H1 (cell line): ENCODE results near the gene BRINP3. TPM values are rescaled to one million over a fixed set of nuclear protein-coding genes. Genes with fewer than 3 reads are reported as not detected.

Source experiments
- CTCF ChIA-PET: fragments of 300-600 bp; sonication (Branson Sonifier 250); formaldehyde crosslinking; loops from one replicate; lab custom pipeline; 2021; ENCODE audit not compliant: partially characterized antibody; lab: Charles Lee
- POLR2A ChIA-PET: fragments of 300-600 bp; sonication (Branson Sonifier 250); formaldehyde crosslinking; loops from one replicate; lab custom pipeline; 2021; ENCODE audit warnings: inconsistent platforms; ENCODE audit not compliant: partially characterized antibody; lab: Charles Lee
- DNase-seq, 2 experiments: peaks; one replicate each; pipeline versions ENCODE4 v3.0.0 to v3.0.0-alpha.2; 2010 to 2022; ENCODE audit warnings: low spot score in 2 of 2, low read depth in 1 of 2, mixed read lengths in 1 of 2
- FAIRE-seq: peaks from 2 replicates; lab custom pipeline; 2011; peaks lifted over from hg19 to GRCh38; lab: Jason Lieb, UNC
- H2AFZ ChIP-seq: 2 replicates; pipeline ENCODE4 v1.8.1; 2012; ENCODE audit warnings: low read length, inconsistent platforms
- H2AK5ac ChIP-seq: 2 replicates; pipeline ENCODE4 v1.6.1; 2013; ENCODE audit warnings: low read depth, low read length
- H2BK120ac ChIP-seq: replicated peaks from 2 replicates; pipeline ENCODE3; 2013; ENCODE audit warnings: low read depth, low read length, inconsistent platforms
- H2BK12ac ChIP-seq: 2 replicates; pipeline ENCODE4 v1.6.1; 2013; ENCODE audit warnings: low read depth, low read length
- H2BK15ac ChIP-seq: 2 replicates; pipeline ENCODE4 v1.6.1; 2013; ENCODE audit warnings: low read length
- H2BK20ac ChIP-seq: 2 replicates; pipeline ENCODE4 v1.6.1; 2013; ENCODE audit warnings: low read length
- H2BK5ac ChIP-seq: 2 replicates; pipeline ENCODE4 v1.6.1; 2013; ENCODE audit warnings: low read depth, low read length
- H3K14ac ChIP-seq: 2 replicates; pipeline ENCODE4 v1.6.1; 2013; ENCODE audit warnings: inconsistent platforms; ENCODE audit not compliant: insufficient read length
- H3K18ac ChIP-seq: 2 replicates; pipeline ENCODE4 v1.6.1; 2013; ENCODE audit warnings: low read length; ENCODE audit errors: extremely low read depth
- H3K23ac ChIP-seq: 2 replicates; pipeline ENCODE4 v1.6.1; 2013; ENCODE audit warnings: inconsistent platforms; ENCODE audit not compliant: insufficient read length
- H3K23me2 ChIP-seq: 2 replicates; pipeline ENCODE4 v1.6.1; 2013; ENCODE audit warnings: low read depth, low read length
- H3K27ac ChIP-seq: 2 replicates; pipeline ENCODE4 v1.6.1; 2011; ENCODE audit warnings: low read depth, low read length, inconsistent platforms
- H3K27me3 ChIP-seq, 4 experiments: replicated peaks in 1 of 4; 1 replicate in 1 of 4; 2 replicates in 3 of 4; pipeline versions ENCODE4 v1.6.1 to v1.8.1; 2011 to 2013; ENCODE audit warnings: low read length in 3 of 4, mild to moderate bottlenecking in 3 of 4, inconsistent platforms in 2 of 4, mixed read lengths in 2 of 4, moderate library complexity in 1 of 4; ENCODE audit not compliant: control insufficient read depth in 3 of 4, insufficient read depth in 3 of 4; ENCODE audit errors: extremely low read depth in 1 of 4
- H3K36me3 ChIP-seq, 4 experiments: 2 replicates each; pipeline versions ENCODE4 v1.6.1 to v1.8.1; 2011 to 2013; ENCODE audit warnings: mild to moderate bottlenecking in 4 of 4, low read length in 3 of 4, moderate library complexity in 2 of 4, control low read depth in 1 of 4, inconsistent platforms in 1 of 4; ENCODE audit not compliant: insufficient read depth in 4 of 4, control insufficient read depth in 2 of 4
- H3K4ac ChIP-seq: replicated peaks from 2 replicates; pipeline ENCODE3; 2013; ENCODE audit warnings: low read length, low read depth, mixed read lengths, inconsistent platforms; ENCODE audit not compliant: insufficient read length
- H3K4me1 ChIP-seq, 4 experiments: replicated peaks in 1 of 4; 1 replicate in 1 of 4; 2 replicates in 3 of 4; pipeline versions ENCODE4 v1.6.1 to v1.8.1; 2011 to 2013; ENCODE audit warnings: low read length in 3 of 4, inconsistent platforms in 2 of 4, mixed read lengths in 1 of 4; ENCODE audit not compliant: insufficient read depth in 4 of 4, control insufficient read depth in 3 of 4
- H3K4me2 ChIP-seq, 2 experiments: 2 replicates each; pipeline versions ENCODE4 v1.6.1 to v1.8.1; 2011 to 2013; ENCODE audit warnings: low read depth in 2 of 2, low read length in 2 of 2, control low read depth in 1 of 2, inconsistent platforms in 1 of 2, mild to moderate bottlenecking in 1 of 2; ENCODE audit not compliant: insufficient read depth in 1 of 2
- H3K4me3 ChIP-seq, 4 experiments: fragments of 200-600, 300-600 bp in 1 of 4; sonication (generic), shearing (Covaris generic), sonication (Bioruptor Twin) in 1 of 4; 2 replicates each; pipeline versions ENCODE4 v1.5.1 to v1.8.1; 2011 to 2016; ENCODE audit warnings: low read length in 4 of 4, low read depth in 3 of 4, control low read depth in 2 of 4, inconsistent platforms in 2 of 4, mild to moderate bottlenecking in 2 of 4, mixed read lengths in 1 of 4, moderate library complexity in 1 of 4; ENCODE audit not compliant: insufficient read depth in 2 of 4; ENCODE audit errors: extremely low read depth in 1 of 4
- H3K56ac ChIP-seq: replicated peaks from 2 replicates; pipeline ENCODE3; 2013; ENCODE audit warnings: low read depth, mild to moderate bottlenecking, mixed read lengths, low read length, inconsistent platforms; ENCODE audit not compliant: insufficient read length
- H3K79me1 ChIP-seq: 2 replicates; pipeline ENCODE4 v1.6.1; 2013; ENCODE audit warnings: low read depth, low read length, control low read depth
- H3K79me2 ChIP-seq, 2 experiments: 2 replicates each; pipeline versions ENCODE4 v1.6.1 to v1.8.1; 2012 to 2013; ENCODE audit warnings: low read length in 2 of 2, mild to moderate bottlenecking in 2 of 2, inconsistent platforms in 1 of 2; ENCODE audit not compliant: insufficient read depth in 2 of 2, control insufficient read depth in 1 of 2
- H3K9ac ChIP-seq, 4 experiments: replicated peaks in 1 of 4; 1 replicate in 1 of 4; 2 replicates in 3 of 4; pipeline versions ENCODE4 v1.6.1 to v1.8.1; 2011 to 2013; ENCODE audit warnings: low read depth in 3 of 4, low read length in 3 of 4, control low read depth in 2 of 4, mild to moderate bottlenecking in 2 of 4, moderate library complexity in 2 of 4, inconsistent platforms in 1 of 4; ENCODE audit errors: extremely low read depth in 1 of 4
- H3K9me3 ChIP-seq, 2 experiments: 2 replicates each; pipeline versions ENCODE4 v1.6.1 to v1.8.1; 2012 to 2013; ENCODE audit warnings: mild to moderate bottlenecking in 2 of 2, moderate library complexity in 2 of 2, control low read depth in 1 of 2, inconsistent platforms in 1 of 2, low read depth in 1 of 2, low read length in 1 of 2, mixed read lengths in 1 of 2; ENCODE audit not compliant: insufficient read depth in 2 of 2
- H4K20me1 ChIP-seq, 2 experiments: replicated peaks in 1 of 2; 2 replicates each; pipeline versions ENCODE3 to v1.8.1; 2011 to 2013; ENCODE audit warnings: inconsistent platforms in 2 of 2, low read length in 2 of 2, mild to moderate bottlenecking in 1 of 2; ENCODE audit not compliant: insufficient read depth in 2 of 2, control insufficient read depth in 1 of 2
- H4K5ac ChIP-seq: 2 replicates; pipeline ENCODE4 v1.6.1; 2013; ENCODE audit warnings: low read length, low read depth, mixed read lengths, inconsistent platforms; ENCODE audit not compliant: insufficient read length
- H4K8ac ChIP-seq: 2 replicates; pipeline ENCODE4 v1.8.0; 2013; ENCODE audit warnings: mild to moderate bottlenecking, moderate library complexity, low read length, inconsistent platforms; ENCODE audit not compliant: insufficient read depth; ENCODE audit errors: extremely low read depth
- H4K91ac ChIP-seq: replicated peaks from 2 replicates; pipeline ENCODE3; 2013; ENCODE audit warnings: low read length, mixed read lengths, inconsistent platforms; ENCODE audit not compliant: insufficient read length
- ASH2L ChIP-seq: fragments of 200-600, 300-600 bp; sonication (generic); IDR thresholded peaks from one replicate; pipeline ENCODE4 v1.7.1; 2017; ENCODE audit warnings: low read length
- BRCA1 ChIP-seq: IDR thresholded peaks from 2 replicates; pipeline ENCODE4 v1.6.1; 2012; ENCODE audit warnings: low read depth, low read length, improper control_type of control experiment
- CBX8 ChIP-seq: fragments of 300-800, 300-1000 bp; sonication (generic); IDR thresholded peaks from 2 replicates; pipeline ENCODE4 v1.7.1; 2016; ENCODE audit warnings: low read depth, low read length, borderline replicate concordance
- CHD2 ChIP-seq: IDR thresholded peaks from 2 replicates; pipeline ENCODE4 v1.6.1; 2012; ENCODE audit warnings: low read length, improper control_type of control experiment
- NRF1 ChIP-seq: IDR thresholded peaks from 2 replicates; pipeline ENCODE4 v1.6.1; 2011; ENCODE audit warnings: mild to moderate bottlenecking, low read depth, low read length, improper control_type of control experiment
- POLR2AphosphoS5 ChIP-seq: IDR thresholded peaks from 2 replicates; pipeline ENCODE4 v1.6.1; 2011; ENCODE audit warnings: low read depth, low read length
- POU5F1 ChIP-seq: IDR thresholded peaks from 2 replicates; pipeline ENCODE4 v1.6.1; 2011; ENCODE audit warnings: low read depth, mild to moderate bottlenecking, low read length, moderate library complexity
- RNF2 ChIP-seq: fragments of 200-900, 300-1000 bp; sonication (generic); IDR thresholded peaks from 2 replicates; pipeline ENCODE4 v1.7.1; 2016; ENCODE audit warnings: borderline replicate concordance, low read depth, mild to moderate bottlenecking, antibody characterized with exemption, low read length; ENCODE audit not compliant: poor library complexity, severe bottlenecking; ENCODE audit errors: missing control alignments
- SIX5 ChIP-seq: IDR thresholded peaks from 2 replicates; pipeline ENCODE4 v1.6.1; 2011; ENCODE audit warnings: mild to moderate bottlenecking, low read depth, low read length
- SP1 ChIP-seq: IDR thresholded peaks from 2 replicates; pipeline ENCODE4 v1.6.1; 2011; ENCODE audit warnings: low read depth, low read length
- SUZ12 ChIP-seq: fragments of 200-600 bp; sonication (generic); IDR thresholded peaks from 2 replicates; pipeline ENCODE4 v1.6.1; 2012; ENCODE audit warnings: mild to moderate bottlenecking, inconsistent platforms, low read length, moderate library complexity, mixed read lengths
- TCF12 ChIP-seq: IDR thresholded peaks from 2 replicates; pipeline ENCODE4 v1.6.1; 2011; ENCODE audit warnings: low read depth, mild to moderate bottlenecking, low read length
- TEAD4 ChIP-seq: IDR thresholded peaks from 2 replicates; pipeline ENCODE4 v1.6.1; 2012; ENCODE audit warnings: low read depth, low read length, inconsistent platforms, mixed read lengths
- WGBS, 2 experiments: shearing (Covaris generic) in 1 of 2; methylation state at CpG; one replicate each; pipeline versions ENCODE4 v1.1.6 to v1.1.7; 2013 to 2015; ENCODE audit warnings: low lambda C conversion rate in 2 of 2, mixed read lengths in 2 of 2, inconsistent platforms in 1 of 2, low coverage in 1 of 2, missing lambda C conversion rate in 1 of 2; ENCODE audit not compliant: insufficient replicate concordance in 2 of 2, insufficient coverage in 1 of 2, insufficient read length in 1 of 2; ENCODE audit errors: extremely low coverage in 1 of 2, missing lambda C conversion rate in 1 of 2; 5-methylcytosine and 5-hydroxymethylcytosine counted together
- polyA plus RNA-seq, 7 experiments: library from polyadenylated mRNA; depleted of rRNA in 3 of 7; stranded (reverse) in 5 of 7; unstranded in 2 of 7; fragments of >200 nt in 5 of 7; fragments of 200-250 nt in 2 of 7; gene quantifications; 1 replicate in 5 of 7; 2 replicates in 1 of 7; 4 replicates in 1 of 7; pipeline versions ENCODE4 v1.2.1 to v1.2.3, GENCODE V29; 2011 to 2013; ENCODE audit warnings: missing spikeins in 2 of 7, mixed read lengths in 2 of 7
- total RNA-seq: library from RNA; stranded (reverse); fragmentation: NEBNext Ultra II Directional; extraction: Animal tissue kit (Norgen Biotek cat#: 25700); gene quantifications from 2 replicates; pipeline ENCODE4 v1.2.1, GENCODE V29; 2021
- TF ChIP-seq, protein P1 (sequence below): IDR thresholded peaks from 2 replicates; pipeline ENCODE4 v1.6.1; 2012; ENCODE audit warnings: inconsistent platforms

The BRINP3 gene
- total and polyA plus RNA-seq, 2 of the 8 experiments (the other 6 are each of a cell fraction or from before 2014, with no cell fraction given), result not detected

DNA sequence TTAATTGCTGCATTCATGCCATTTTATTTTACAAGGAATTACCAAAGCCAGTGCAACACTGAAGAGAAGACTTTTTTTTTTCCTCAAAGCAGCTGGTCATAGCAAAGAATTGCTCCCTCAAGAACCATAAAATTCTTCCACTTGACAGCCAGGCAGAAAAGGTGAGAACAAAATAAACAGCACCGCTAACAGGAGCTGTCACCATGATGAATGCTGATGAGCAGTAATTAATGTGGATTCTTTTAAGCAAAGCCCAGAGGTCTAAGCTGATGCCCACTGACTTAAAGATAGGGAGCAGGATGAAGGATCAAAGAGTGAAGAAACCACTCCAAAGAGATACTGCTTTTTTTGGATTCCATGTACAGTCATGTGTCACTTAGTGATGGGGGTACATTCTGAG lies 428.4 kb downstream of the BRINP3 start:
- Histone ChIP-seq H2BK5ac (no peak overlapping the region), H2BK12ac (no peak overlapping the region), H3K23ac (no peak overlapping the region), H4K20me1 (no peaks in the 10 kb centered on the region), H4K8ac (no peak overlapping the region), H3K56ac (no peak overlapping the region), H2BK20ac (no peak overlapping the region), H3K4ac (no peak overlapping the region)
- no peak for TF ChIP-seq NRF1
- TF ChIP-seq, protein P1, sequence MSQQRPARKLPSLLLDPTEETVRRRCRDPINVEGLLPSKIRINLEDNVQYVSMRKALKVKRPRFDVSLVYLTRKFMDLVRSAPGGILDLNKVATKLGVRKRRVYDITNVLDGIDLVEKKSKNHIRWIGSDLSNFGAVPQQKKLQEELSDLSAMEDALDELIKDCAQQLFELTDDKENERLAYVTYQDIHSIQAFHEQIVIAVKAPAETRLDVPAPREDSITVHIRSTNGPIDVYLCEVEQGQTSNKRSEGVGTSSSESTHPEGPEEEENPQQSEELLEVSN, result no peak
- TF ChIP-seq RNF2, result no peak
- no peak for TF ChIP-seq TEAD4
- TF ChIP-seq POU5F1, result no peak
- no peak for TF ChIP-seq BRCA1
- TF ChIP-seq SIX5, result no peak
- no peak for TF ChIP-seq TCF12
- no peak for TF ChIP-seq ASH2L
- no peak for TF ChIP-seq SP1
- TF ChIP-seq POLR2AphosphoS5, result no peak
- no peak for TF ChIP-seq CHD2
- TF ChIP-seq SUZ12, result no peak
- TF ChIP-seq CBX8, result no peak
- TF ChIP-seq, all 59 proteins: peak for 0
- no peak overlapping the region for H2BK120ac ChIP-seq
- DNase-seq (no peak), FAIRE-seq (no peak)
- H2AFZ ChIP-seq, result 0 out of 2 replicates have a peak overlapping the region, but pooled peaks have one; percentile 7
- no peak overlapping the region for H3K4me2 ChIP-seq
- no peak overlapping the region for H4K5ac ChIP-seq
- no peak overlapping the region for H3K18ac ChIP-seq
- no peak overlapping the region for H2AK5ac ChIP-seq
- no peaks in the 10 kb centered on the region for H3K79me1 ChIP-seq
- H4K91ac ChIP-seq, result no peak overlapping the region
- no peaks in the 10 kb centered on the region for H3K23me2 ChIP-seq
- no peaks in the 10 kb centered on the region for H3K27me3 ChIP-seq
- 100% methylated on average over 1 of the region's 1 CpG; no CpG with 5 or more reads in 1 of the 2 experiments for WGBS, 2 experiments
- ChIA-PET POLR2A (no interaction called here), CTCF (no interaction called here)
- H3K79me2 ChIP-seq, result no peaks in the 10 kb centered on the region
- H3K4me1 ChIP-seq, result peaks cover 0 to 2% (median 0%) of the 10 kb centered on the region in 4 experiments; a peak in 1 of 7 replicates
- H3K4me3 ChIP-seq, result no peak overlapping the region
- H2BK15ac ChIP-seq, result no peak overlapping the region
- no peaks in the 10 kb centered on the region for H3K9me3 ChIP-seq
- H3K36me3 ChIP-seq, result no peaks in the 10 kb centered on the region
- no peak overlapping the region for H3K9ac ChIP-seq
- no peak overlapping the region for H3K27ac ChIP-seq
- no peak overlapping the region for H3K14ac ChIP-seq
